Measurements from ENCODE around the gene FBXW7.

Gene FBXW7

GRCh38 chr4:152306541-152306940, 229.4 kb downstream of the FBXW7 start:
- no peak for TF ChIP-seq CTCF (IDR thresholded peaks at IDR 0.05; ENCODE audit: low read depth, low read length)
- no peak for TF ChIP-seq MAX (IDR thresholded peaks at IDR 0.05; ENCODE audit: low read depth, low read length)
- no peak for TF ChIP-seq POLR2A (IDR thresholded peaks at IDR 0.05; ENCODE audit: extremely low read depth, insufficient read length)
- no peak for TF ChIP-seq MYC (IDR thresholded peaks at IDR 0.05; ENCODE audit: low read depth, low read length)
- no peak overlapping the region for H3K4me3 ChIP-seq (ENCODE audit: low read depth, low read length)
- no peak for DNase-seq (ENCODE audit: low read depth)

DNA sequence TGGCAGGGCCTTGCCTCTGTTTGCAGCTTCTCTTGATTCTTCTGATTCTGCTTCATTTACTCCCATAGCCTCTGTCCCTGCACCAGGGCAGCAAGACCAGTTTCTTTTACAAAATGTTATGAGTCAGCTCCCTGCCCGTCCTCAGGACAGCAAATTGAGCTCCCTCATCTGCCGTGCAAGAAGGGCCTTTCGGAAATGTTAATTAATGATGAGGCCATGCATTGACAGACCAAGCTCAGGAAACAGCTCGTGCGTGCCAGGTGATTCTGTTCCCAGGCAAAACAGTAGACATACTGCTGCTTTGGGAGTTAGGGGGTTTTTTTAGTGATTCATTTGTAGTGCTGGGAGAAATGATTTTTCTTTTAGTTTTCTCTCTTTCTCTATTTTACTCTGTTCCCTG, 231.7 kb downstream of the FBXW7 start:
- no peak overlapping the region for H3K4me3 ChIP-seq (ENCODE audit: low read depth, low read length)
- no peak for DNase-seq (ENCODE audit: low read depth)
- TF ChIP-seq MAX (IDR thresholded peaks at IDR 0.05; ENCODE audit: low read depth, low read length) (no peak), MYC (IDR thresholded peaks at IDR 0.05; ENCODE audit: low read depth, low read length) (no peak), POLR2A (IDR thresholded peaks at IDR 0.05; ENCODE audit: extremely low read depth, insufficient read length) (no peak), CTCF (IDR thresholded peaks at IDR 0.05; ENCODE audit: low read depth, low read length) (no peak)

- TF ChIP-seq CTCF (IDR thresholded peaks at IDR 0.05; ENCODE audit: low read depth, low read length) (no peak), MYC (IDR thresholded peaks at IDR 0.05; ENCODE audit: low read depth, low read length) (no peak), POLR2A (IDR thresholded peaks at IDR 0.05; ENCODE audit: extremely low read depth, insufficient read length) (no peak), MAX (IDR thresholded peaks at IDR 0.05; ENCODE audit: low read depth, low read length) (no peak)
- no peak for DNase-seq (ENCODE audit: low read depth)
These were observed 234.5 kb downstream of the FBXW7 start for GRCh38 chr4:152301381-152301780.

GRCh38 chr4:152299553-152299952, 236.3 kb downstream of the FBXW7 start:
- H3K4me3 ChIP-seq (ENCODE audit: low read depth, low read length) = no peak overlapping the region
- no peak for TF ChIP-seq POLR2A (IDR thresholded peaks at IDR 0.05; ENCODE audit: extremely low read depth, insufficient read length)
- no peak for TF ChIP-seq MYC (IDR thresholded peaks at IDR 0.05; ENCODE audit: low read depth, low read length)
- no peak for TF ChIP-seq MAX (IDR thresholded peaks at IDR 0.05; ENCODE audit: low read depth, low read length)
- no peak for TF ChIP-seq CTCF (IDR thresholded peaks at IDR 0.05; ENCODE audit: low read depth, low read length)
- DNase-seq (ENCODE audit: low read depth) = no peak

More at GRCh38 chr4:152301381-152301780, 234.5 kb downstream of the FBXW7 start:
- no peak overlapping the region for H3K4me3 ChIP-seq (ENCODE audit: low read depth, low read length)

DNA sequence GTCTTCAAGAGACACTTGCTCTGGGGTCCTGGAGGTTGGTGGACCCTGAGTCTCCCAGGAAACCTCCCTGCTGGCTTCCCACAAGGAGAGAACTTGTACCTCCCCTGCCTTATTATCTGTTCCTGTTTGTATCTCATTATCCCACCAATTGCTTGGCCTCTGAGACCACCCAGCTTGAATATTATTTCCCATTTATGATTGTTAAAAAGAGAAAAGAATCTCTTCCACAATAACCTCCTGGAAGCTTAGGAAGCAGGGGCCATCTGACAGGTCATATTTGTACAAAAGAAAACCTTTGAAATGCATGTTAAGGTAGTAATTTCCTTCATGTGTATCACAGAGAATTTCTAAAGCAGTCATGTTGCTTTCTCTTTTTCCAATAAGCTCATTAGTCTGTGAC, 239.5 kb downstream of the FBXW7 start:
- no peak overlapping the region for H3K4me3 ChIP-seq (ENCODE audit: low read depth, low read length)
- no peak for DNase-seq (ENCODE audit: low read depth)
- TF ChIP-seq MYC (IDR thresholded peaks at IDR 0.05; ENCODE audit: low read depth, low read length) = no peak
- TF ChIP-seq CTCF (IDR thresholded peaks at IDR 0.05; ENCODE audit: low read depth, low read length) = no peak
- no peak for TF ChIP-seq POLR2A (IDR thresholded peaks at IDR 0.05; ENCODE audit: extremely low read depth, insufficient read length)
- no peak for TF ChIP-seq MAX (IDR thresholded peaks at IDR 0.05; ENCODE audit: low read depth, low read length)

DNA sequence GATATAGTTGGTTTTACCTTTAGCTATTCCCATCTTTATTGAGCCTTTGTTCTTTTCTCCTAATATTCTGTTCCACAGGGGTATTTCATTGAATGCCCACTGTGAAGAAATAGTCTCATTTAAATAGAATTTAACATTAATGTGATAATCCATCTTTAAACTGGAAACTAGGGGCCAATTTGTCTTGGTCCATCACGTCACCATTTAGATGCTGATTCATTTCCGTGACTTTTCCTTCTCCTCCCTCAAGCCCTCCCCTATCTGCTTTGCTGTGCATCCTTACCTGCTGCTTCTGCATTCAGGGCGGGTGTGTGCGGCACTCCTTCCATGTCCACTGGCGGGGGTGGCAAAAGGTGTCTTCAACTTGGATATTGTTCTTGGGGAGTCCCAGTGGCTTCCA, 241.1 kb downstream of the FBXW7 start:
- no peak for TF ChIP-seq MAX (IDR thresholded peaks at IDR 0.05; ENCODE audit: low read depth, low read length)
- no peak for TF ChIP-seq MYC (IDR thresholded peaks at IDR 0.05; ENCODE audit: low read depth, low read length)
- TF ChIP-seq CTCF (IDR thresholded peaks at IDR 0.05; ENCODE audit: low read depth, low read length) = no peak
- TF ChIP-seq POLR2A (IDR thresholded peaks at IDR 0.05; ENCODE audit: extremely low read depth, insufficient read length) = no peak
- H3K4me3 ChIP-seq (ENCODE audit: low read depth, low read length) = no peak overlapping the region
- DNase-seq (ENCODE audit: low read depth) = no peak

All from NB4 (cell line).